Fibroblast of lung (primary cell): ENCODE results near the gene MIER2.

Experiments used
- CTCF ChIP-seq, 2 donors: IDR thresholded peaks in 1 of 2; conservative IDR thresholded peaks in 1 of 2; 1 replicate in 1 of 2; 2 replicates in 1 of 2; pipeline ENCODE4 v1.5.1; 2011 to 2012; ENCODE audit warnings: low read length in 2 of 2, control low read depth in 1 of 2, inconsistent platforms in 1 of 2, low read depth in 1 of 2, mild to moderate bottlenecking in 1 of 2
- EZH2 ChIP-seq: IDR thresholded peaks from 2 replicates; pipeline ENCODE4 v1.5.1; 2012; ENCODE audit warnings: low read length, control low read depth, mild to moderate bottlenecking; ENCODE audit errors: missing control alignments

DNA sequence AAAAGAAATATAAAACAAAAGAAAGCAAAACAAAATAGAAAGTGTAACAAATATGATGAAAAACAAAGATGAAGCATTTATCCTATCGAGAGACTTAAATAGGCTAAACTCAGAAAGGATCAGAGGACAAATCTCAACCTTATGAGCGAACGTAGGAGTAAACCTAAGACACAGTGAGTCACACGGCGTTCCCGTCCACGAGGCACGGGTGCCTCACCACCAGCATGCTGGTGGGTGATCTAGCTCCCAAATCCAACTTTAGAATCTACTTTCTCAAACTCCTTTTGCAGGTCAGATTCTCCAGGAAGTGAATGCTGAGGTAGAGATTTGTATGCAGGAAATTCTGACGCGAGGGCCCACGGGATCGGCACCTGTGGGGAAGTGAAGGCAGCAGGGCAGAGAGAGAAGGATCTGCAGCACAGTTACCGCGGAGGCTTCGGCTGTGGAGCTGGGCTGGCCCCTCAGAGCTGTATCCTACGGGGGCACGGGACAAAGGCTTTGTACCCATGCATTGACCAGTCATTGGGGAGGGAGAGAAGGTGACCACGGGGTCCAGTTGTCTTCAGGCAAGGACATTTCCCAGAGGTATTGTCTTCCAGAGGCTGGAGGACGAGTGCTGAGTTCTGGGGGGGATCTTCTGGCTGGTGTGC, 7.5 kb upstream of the MIER2 start:
- TF ChIP-seq CTCF (conservative IDR thresholded peaks at IDR 0.05 in 1 of 2, IDR thresholded peaks at IDR 0.05 in 1 of 2; ENCODE audit: low read depth in 1 of 2, low read length in 2 of 2) (no peak), EZH2 (no peak)
